ENCODE measurements around the gene SEL1L3.

DNA sequence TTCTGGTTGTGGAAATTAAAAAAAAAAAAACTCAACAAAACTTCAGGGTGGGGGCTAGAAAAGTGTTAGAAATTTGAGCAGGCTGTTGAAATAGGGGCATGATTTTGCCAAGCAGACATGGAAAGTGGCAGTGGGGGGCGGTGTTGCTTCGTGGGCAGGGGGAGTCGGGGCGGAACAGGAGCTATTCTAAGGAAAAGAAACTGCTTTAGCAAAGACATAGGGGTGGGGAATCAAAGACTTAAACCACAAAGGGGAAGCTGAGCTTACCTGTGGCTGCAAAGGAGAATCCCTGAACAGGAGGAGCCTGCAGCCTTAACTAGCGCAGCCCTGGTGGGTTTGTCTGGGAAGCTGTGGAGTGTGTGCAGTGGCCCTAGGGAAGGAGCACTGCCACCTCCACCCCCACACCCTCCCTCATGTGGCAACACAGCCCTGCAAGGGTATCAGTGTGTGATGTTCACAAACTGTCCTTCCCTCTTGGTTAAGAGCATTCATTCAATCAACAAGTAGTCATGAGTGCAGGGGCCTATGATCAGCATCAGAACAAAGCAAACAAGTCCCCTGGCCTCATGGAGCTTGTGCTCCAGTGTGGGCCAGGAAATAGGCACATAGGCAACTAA is 20.5 kb downstream of the SEL1L3 start:
- no peak for TF ChIP-seq EP300 (IDR thresholded peaks at IDR 0.05)
- no peak for TF ChIP-seq POLR2AphosphoS5 (IDR thresholded peaks at IDR 0.05)

Measured in gastroesophageal sphincter (tissue), 2 donors.